ENCODE data around the gene SMARCA2.
A peak's percentile ranks its signal among the peaks of the same experiment; 100 is the strongest.

Gene SMARCA2

GRCh38 chr9:2016408-2017330 is 1.5 kb downstream of the SMARCA2 start:
- DNase-seq (ENCODE audit: low spot score): peak; percentile 86

GRCh38 chr9:2017331-2018161 is 2.4 kb downstream of the SMARCA2 start:
- DNase-seq (ENCODE audit: low spot score): peak; percentile 71

DNA sequence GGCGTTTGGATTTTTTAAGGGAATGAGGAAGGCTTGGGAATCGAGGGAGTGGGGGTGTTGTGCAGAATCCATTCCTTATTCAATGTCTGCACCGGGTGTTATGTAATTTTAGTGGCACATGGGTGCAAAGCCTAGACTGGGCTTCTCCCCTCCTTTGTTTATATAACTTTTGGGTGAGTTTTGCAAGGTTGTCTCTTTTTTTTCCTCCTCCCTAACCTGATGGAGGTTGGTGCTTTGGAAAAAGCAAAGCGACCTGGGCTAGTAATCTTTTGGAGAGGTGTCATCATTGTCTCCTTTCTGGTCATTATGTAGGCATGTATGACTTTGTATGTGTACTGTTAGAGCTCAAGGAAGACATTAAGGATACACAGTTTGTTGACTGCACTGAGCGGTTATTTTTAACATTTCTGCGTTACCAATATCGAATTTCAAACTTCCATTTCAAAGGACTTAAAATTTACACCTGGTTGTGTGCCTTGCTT is 3.1 kb downstream of the SMARCA2 start:
- DNase-seq (ENCODE audit: low spot score): no peak

DNA sequence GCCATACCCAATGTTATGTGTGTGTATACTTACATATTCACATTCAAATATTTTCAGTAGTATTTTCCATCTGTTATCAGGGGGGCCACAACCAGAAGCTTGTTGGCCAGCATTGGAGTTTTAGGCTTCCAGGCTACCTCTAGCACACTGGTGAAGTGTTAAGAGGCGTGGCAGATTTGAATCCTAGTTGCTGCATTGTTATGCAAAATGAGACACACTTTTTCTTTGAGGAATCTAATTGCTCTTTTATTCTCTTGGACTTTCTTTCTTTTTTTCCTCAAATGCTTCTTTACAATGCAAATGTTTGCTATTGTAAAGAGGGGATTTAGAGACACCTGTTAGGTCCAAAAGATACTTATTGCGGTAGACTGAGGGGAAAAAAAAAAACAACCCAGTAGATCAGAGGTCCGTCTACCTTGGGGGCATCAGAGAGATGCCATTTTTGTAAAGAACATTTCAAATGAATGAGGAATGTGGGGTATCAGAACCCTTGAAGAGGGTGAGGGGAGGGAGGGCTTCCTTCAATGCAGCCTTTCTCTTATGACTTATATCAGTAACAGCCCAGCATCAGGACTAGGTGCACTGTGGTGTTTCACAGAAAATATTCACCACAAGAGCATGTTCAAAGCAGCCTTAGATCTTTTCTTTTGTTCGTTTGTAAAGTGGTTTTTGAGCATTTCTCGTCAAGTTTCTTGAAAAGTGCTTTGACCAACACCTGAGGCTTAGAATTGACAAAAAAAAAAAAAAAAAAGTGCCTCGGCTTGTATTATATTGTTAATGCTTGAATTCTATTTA is 3.8 kb downstream of the SMARCA2 start:
- DNase-seq (ENCODE audit: low spot score): no peak

- no peak for DNase-seq (ENCODE audit: low spot score)
Measured at GRCh38 chr9:2019723-2020122, 4.6 kb downstream of the SMARCA2 start.

- no peak for DNase-seq (ENCODE audit: low spot score)
Measured at GRCh38 chr9:2021731-2022130, 6.6 kb downstream of the SMARCA2 start.

DNA sequence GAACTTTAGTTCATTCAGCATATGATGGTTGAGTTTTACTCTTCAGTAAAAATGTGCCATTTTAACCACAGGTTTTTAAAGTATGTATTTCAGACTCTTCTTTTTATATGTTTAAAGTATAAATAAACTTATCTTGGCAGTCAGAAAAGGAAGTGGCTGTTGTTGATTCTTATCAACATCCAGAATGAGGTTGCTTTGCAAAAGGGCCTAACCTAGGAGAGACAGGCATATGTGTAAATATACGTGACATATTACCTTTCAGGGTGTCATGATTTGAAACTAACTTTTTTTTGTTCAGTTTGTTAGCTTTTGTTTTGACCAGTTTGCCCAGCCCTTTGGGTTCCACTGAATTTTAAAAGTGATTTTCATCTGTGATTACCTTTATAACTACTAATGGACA is 7.4 kb downstream of the SMARCA2 start:
- DNase-seq (ENCODE audit: low spot score): no peak

GRCh38 chr9:2023042-2023441 is 7.9 kb downstream of the SMARCA2 start:
- DNase-seq (ENCODE audit: low spot score): no peak

DNA sequence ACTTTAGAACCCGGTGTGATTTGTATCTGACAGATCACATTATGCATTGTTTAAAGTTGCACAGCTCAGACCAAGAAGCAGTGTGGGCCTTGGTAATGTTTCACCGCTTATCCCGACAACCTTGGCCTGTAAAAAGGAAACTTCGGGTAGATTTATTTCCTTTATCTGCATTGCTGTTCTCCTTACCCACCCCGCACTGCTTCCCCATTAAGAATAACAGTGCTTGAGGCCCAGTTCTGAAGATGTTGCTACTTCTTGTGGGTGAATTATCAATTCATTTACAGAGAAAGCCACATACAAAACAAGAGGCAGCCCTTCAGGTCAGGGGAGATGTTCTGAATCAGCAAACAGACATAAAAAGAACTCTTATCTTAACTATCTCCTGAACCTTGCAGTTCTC is 8.4 kb downstream of the SMARCA2 start:
- DNase-seq (ENCODE audit: low spot score): no peak

- no peak for DNase-seq (ENCODE audit: low spot score)
Measured at GRCh38 chr9:2024888-2025782, 10.0 kb downstream of the SMARCA2 start.

DNA sequence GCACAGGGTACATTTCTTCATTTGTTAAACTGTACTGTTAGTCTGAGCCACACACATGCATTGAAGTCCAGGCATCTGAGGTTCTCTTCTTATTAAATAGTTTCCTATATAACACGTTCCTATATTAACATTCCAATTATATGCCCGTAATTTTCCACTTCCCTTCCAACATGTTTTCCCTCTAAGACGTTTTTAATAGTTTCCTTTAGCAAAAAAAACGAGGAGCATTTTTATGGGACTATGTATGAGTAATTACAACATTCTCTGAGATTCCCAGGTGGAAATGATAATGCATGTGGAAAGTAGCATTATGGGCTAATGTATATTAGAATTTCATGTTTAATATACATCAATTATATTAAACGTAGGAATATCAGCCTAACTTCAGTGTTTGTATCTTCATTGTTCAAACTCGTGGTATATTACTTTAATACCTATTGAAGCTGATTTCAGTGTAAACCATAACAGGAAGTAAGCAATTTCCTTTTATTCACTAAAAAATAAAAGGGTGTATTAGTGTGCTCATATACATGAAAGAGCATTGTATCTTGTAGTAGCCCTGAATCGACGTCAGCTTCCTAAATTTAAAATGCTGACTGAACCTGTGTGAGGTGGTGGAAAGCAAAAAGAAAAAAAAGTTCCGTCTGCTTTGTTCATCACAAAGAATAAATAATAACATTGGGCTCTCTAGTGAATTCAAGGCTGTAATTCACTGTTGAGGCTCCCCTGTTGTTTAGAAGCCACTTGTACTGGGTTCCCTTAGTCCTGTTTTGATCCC is 11.3 kb downstream of the SMARCA2 start:
- no peak for DNase-seq (ENCODE audit: low spot score)

GRCh38 chr9:2027543-2028160 is 12.5 kb downstream of the SMARCA2 start:
- DNase-seq (ENCODE audit: low spot score): no peak

DNA sequence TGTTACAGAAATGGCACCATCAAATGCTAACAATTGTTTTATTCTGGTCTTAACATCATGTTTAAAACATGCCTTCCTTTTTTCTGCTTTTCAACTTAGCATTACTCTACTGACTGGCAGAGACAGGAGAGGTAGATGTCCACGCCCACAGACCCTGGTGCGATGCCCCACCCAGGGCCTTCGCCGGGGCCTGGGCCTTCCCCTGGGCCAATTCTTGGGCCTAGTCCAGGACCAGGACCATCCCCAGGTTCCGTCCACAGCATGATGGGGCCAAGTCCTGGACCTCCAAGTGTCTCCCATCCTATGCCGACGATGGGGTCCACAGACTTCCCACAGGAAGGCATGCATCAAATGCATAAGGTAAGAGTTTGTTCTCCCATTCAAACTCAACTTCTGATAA is 13.7 kb downstream of the SMARCA2 start:
- no peak for DNase-seq (ENCODE audit: low spot score)

DNA sequence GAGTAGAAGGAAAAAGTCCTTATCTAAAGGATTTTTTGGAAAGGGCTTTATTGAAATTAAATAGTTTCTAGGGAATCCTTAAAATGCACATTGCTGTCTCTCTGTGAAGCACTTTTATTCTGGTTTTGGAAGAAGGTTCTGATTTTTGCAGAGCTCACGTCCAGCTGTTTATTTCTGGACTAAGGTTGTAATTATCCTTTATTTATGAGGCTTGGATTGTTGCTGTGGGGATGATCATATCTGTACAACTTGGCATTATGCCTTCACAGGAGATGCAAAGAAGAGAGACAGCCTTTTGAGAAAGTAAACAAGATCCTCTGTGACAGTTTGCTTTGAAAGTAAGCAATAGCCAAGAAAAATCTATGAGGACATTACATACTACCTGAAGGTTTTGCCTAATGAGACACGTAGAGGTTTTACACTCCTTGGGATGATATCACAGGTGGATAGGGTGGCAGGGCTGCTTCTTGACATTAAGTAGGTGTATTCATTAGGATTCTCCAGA is 14.6 kb downstream of the SMARCA2 start:
- no peak for DNase-seq (ENCODE audit: low spot score)

DNA sequence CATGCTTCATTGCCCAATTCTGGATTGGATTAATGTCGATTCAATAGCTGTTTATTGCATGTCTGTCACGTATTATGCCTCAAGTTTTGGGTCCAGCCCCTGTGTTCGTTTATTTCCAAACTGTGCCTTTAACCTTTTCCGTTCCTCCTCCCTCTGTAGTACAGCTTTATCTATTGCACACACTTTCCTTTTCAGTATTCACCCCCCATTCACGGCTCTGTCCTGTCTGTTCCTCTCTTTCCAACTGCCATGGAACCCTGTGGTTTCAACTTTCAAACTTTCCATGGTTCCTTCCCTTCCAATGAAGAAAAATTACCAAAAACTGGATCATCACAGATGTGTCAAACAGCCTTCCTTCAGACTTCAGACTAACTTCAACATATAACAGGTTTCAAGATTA is 17.1 kb downstream of the SMARCA2 start:
- no peak for DNase-seq (ENCODE audit: low spot score)

- DNase-seq (ENCODE audit: low spot score): no peak
Measured at GRCh38 chr9:2036844-2037243, 21.7 kb downstream of the SMARCA2 start.

DNA sequence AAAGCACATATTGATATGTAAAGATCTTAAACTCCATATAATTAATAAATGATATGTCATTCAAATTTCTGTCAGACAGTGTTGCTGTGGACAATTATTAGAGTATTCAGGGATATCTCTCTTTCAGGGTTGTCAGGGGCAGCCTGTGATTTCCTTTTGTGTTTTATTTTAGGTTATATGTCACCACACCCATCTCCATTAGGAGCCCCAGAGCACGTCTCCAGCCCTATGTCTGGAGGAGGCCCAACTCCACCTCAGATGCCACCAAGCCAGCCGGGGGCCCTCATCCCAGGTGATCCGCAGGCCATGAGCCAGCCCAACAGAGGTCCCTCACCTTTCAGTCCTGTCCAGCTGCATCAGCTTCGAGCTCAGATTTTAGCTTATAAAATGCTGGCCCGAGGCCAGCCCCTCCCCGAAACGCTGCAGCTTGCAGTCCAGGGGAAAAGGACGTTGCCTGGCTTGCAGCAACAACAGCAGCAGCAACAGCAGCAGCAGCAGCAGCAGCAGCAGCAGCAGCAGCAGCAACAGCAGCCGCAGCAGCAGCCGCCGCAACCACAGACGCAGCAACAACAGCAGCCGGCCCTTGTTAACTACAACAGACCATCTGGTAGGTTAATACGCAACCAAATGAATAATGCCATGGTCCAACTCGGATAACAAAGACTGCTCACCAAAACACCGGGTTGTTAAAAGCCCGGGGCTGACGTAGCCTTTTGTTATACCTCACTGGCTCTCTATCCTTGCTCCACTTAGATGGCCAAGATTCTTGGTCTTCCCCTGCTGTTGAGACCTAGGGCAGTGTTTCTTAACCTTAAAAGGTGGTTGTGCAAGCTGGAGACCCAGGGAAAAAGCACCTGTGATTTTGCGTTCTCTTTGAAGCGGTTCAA is 24.4 kb downstream of the SMARCA2 start:
- DNase-seq (ENCODE audit: low spot score): no peak

GRCh38 chr9:2040828-2041227 is 25.7 kb downstream of the SMARCA2 start:
- no peak for DNase-seq (ENCODE audit: low spot score)

GRCh38 chr9:2041736-2042135 is 26.6 kb downstream of the SMARCA2 start:
- DNase-seq (ENCODE audit: low spot score): no peak
